ENCODE measurements around the gene RNH1. TPM values are rescaled to one million over a fixed set of nuclear protein-coding genes. Genes with fewer than 3 reads are reported as not detected.

RNH1 gene
- total RNA-seq, 1 donor from 2014 or later = 152 TPM

GRCh38 chr11:498297-499181 lies 8.5 kb downstream of the RNH1 start:
- no peak for ATAC-seq

- ATAC-seq = no peak
These were observed 9.3 kb downstream of the RNH1 start for GRCh38 chr11:497565-498296.

- no peak for ATAC-seq
These were observed 10.0 kb downstream of the RNH1 start for GRCh38 chr11:496834-497564.

- no peak for ATAC-seq
These were observed 11.5 kb downstream of the RNH1 start for GRCh38 chr11:495537-495931.

DNA sequence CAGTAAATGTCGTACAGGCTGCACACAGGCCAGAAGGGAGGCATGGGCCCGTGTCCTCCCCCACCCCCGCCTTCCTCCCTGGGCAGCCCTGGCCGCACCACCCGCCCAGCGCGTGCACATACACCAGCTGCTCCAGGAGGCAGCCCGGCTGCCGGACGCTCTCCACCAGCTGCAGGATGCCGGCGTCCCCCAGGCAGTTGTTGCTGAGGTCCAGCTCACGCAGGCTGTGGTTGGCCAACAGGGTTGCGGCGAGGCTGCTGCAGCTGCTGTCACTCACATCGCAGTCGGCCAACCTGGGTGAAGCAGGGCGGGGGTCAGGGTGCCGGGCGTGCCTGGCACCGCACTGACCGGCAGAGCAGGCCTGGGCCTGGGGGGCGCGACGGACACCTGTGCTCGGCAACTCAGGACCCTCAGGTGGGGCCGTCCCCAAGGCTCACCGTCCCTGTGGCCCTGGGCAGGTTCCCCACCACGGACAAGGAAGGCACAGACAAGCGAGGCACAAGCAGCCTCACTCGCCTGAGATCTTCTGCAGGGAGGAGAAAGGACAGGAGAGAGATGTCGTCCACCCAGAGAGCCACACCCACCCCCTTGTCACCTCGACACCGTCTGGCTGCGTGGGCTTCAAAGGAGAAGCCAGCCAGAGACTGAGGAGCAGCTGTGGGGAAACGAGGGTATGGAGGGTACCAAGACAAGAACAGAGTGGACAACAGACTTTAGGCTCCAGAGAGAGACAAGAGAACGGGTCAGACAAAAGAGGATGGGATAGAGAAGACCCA lies 12.1 kb downstream of the RNH1 start:
- no peak for ATAC-seq

DNA sequence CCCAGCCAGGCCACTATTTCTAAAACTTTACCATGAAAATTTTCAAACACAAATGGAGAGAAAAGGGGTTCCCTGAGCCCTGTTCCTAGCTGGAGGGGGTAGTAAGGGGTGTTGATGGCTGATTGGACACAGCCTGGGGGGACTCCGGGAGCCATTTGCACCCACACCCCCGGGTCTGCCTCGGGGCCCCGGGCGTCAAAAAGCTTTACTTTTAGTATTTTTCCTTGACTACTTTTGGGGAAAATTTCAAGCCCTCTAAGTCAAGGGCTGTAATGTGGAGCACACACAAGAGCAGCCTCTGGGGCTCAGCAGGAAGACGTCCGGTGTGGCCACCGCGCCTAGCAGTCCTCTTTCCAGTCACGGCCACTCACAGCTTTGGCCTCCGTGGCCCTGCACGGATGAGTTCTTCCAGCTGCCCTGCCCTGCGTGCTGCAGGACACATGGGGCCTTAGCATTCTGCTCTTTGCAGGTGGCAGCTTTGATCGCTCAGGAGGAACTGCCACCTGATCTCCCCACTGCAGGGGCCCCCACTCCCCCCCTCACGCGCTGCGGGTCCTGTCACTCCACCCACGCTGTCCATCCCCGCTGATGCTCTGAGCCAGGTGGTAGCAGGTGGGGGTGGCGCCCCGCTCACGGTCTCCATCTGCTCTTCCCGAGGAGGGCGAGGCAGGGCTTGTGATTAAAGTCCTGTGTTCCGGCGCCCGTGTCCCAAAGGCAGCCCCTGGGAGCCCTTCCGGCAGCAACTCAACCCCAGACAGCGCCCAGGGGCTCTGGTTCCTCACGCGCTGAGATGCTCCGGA lies 14.4 kb downstream of the RNH1 start:
- no peak for ATAC-seq

DNA sequence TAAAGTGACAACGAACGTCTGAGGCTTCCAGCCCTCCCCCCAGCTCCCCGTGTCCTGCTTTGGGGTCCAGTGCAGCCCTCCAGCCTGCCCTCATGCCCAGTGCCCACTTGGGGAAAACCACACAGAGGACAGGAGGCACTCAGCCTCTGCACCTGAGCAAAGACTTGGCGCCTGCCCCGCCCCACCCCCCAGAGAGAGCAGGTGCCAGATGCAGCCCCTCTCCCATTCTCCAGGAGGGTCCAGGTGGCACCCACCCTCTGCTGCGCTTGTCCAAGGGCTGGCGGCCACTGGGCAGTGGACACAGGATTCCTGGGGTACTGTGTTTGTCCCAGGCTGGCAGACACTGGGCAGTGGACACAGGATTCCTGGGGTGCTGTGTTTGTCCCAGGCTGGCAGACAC lies 15.7 kb downstream of the RNH1 start:
- no peak for ATAC-seq

- no peak for ATAC-seq
These were observed 16.1 kb downstream of the RNH1 start for GRCh38 chr11:490930-491260.

DNA sequence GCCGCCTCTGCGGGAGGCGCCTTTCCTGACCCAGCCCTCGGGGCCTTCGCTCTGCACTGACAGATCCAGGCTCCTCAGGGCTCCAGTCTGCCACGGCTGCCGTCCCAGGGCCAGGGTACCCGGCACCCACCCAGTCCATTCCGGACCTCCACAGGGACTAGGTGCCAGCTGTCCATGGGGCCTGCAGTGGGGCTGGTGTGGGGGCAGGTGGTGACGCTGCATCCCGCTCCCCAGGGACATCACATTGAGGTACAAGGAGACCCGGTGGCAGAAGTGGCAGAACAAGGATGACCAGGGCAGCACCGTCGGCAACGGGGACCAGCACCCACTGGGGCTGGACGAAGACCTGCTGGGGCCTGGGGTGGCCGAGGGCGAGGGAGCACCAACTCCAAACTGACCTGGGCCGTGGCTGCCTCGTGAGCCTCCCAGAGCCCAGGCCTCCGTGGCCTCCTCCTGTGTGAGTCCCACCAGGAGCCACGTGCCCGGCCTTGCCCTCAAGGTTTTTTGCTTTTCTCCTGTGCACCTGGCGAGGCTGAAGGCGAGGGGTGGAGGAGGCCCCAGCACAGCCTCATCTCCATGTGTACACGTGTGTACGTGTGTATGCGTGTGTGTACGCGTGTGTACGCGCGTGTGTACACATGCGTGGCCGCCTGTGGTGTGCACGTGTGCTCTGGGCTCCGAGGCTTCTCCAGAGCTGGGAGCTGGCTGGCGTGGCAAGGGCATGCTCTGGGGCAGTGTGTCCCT lies 16.7 kb downstream of the RNH1 start:
- ATAC-seq = no peak

DNA sequence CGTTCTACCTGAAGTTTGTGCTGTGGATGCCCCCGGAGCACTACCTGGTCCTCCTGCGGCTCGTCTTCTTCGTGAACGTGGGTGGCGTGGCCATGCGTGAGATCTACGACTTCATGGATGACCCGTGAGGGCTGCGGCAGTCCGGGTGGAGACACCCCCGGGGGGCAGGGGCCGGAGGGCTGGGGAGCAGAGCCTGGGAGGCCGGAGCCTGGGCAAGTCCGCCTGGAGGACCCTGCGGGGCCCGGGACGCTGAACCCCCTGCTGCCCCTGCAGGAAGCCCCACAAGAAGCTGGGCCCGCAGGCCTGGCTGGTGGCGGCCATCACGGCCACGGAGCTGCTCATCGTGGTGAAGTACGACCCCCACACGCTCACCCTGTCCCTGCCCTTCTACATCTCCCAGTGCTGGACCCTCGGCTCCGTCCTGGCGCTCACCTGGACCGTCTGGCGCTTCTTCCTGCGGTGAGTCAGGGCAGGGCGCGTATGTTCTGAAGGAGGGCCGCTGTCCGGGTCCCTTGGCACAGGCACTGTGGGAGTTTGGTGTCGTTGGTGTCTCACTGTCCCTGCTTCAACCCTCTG lies 17.3 kb downstream of the RNH1 start:
- ATAC-seq = no peak

- ATAC-seq = no peak
These were observed 18.1 kb downstream of the RNH1 start for GRCh38 chr11:488992-489391.

- ATAC-seq = no peak
These were observed 18.5 kb downstream of the RNH1 start for GRCh38 chr11:488579-488978.

DNA sequence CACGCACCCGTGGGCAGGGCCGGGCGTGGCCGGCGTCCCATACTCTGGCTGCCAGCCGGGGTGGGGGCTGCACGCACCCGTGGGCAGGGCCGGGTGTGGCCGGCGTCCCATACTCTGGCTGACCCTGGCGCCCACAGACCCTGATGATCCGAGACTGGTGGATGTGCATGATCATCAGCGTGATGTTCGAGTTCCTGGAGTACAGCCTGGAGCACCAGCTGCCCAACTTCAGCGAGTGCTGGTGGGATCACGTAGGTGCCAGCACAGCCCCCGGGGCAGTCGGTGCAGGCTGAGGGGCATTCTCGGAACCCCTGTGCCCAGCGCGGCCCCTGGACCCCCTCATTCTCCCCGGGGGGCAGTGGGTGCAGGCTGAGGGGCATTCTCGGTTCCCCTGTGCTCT lies 19.0 kb downstream of the RNH1 start:
- ATAC-seq = no peak

DNA sequence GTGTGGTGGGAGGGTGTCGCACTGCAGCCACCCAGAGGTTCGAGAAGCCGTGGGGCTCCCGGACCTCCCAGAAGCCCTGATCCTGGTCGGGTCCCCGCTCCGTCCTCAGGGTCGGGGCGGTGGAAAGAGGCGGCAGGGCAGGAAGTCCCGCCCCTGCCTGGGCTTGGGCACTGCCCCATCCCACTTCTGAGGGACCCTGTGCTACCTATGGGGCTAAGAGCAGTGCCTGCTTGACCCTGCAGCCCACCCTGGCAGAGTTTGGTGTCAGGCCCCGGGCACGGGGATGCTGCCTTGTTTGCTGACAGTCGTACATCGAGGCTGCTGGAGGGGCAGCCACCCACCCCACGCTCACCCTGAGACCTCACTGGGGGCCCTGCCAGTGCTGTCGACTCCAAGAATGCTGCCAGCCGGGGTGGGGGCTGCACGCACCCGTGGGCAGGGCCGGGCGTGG lies 19.4 kb downstream of the RNH1 start:
- ATAC-seq = no peak

- ATAC-seq = peak; percentile 19
These were observed 20.9 kb downstream of the RNH1 start for GRCh38 chr11:486189-486588.

DNA sequence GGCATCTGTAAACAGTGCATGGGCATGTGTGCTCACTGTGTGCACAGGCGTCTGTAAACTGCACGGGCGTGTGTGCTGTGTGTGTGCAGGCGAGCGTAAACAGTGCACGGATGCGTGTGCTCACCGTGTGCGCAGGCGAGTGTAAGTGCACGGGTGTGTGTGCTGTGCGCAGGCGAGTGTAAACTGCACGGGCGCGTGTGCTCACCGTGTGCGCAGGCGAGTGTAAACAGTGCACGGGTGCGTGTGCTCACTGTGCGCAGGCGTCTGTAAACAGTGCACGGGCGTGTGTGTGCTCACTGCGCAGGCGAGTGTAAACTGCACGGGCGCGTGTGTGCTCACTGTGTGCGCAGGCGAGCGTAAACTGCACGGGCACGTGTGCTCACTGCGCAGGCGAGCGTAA lies 22.4 kb downstream of the RNH1 start:
- peak; percentile 16 for ATAC-seq

DNA sequence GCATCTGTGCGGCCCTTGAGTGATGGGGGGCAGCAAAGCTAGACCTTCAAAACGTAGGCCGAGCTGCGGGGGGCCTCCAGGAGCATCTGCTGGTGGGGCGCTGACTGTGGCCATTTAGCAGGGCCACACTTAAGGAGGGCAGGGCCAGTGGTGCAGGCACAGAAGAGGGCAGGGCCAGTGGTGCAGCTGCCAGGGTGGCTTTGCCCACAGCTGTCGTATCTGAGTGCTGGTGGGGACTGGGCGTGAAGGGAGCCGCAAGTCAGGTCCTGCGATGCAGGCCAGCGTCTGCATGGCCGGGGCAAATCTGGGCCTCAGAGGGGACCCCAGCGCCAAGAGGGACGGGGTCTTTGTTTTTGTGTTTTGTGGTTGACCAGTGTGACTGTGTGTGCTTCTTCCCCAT lies 27.7 kb downstream of the RNH1 start:
- ATAC-seq = peak; percentile 23

- no peak for ATAC-seq
These were observed 29.9 kb downstream of the RNH1 start for GRCh38 chr11:477052-477715.

- ATAC-seq = no peak
These were observed 30.6 kb downstream of the RNH1 start for GRCh38 chr11:476416-476815.

GRCh38 chr11:475941-476340 lies 31.1 kb downstream of the RNH1 start:
- no peak for ATAC-seq

Measured in esophagus mucosa (tissue), 1 donor.